ENCODE results near the gene RCC1. TPM values are rescaled to one million over a fixed set of nuclear protein-coding genes. Genes with fewer than 3 reads are reported as not detected.

Gene RCC1
- total and polyA plus RNA-seq, 4 donors = 2.2 to 21.8 (median 18.5) TPM

DNA sequence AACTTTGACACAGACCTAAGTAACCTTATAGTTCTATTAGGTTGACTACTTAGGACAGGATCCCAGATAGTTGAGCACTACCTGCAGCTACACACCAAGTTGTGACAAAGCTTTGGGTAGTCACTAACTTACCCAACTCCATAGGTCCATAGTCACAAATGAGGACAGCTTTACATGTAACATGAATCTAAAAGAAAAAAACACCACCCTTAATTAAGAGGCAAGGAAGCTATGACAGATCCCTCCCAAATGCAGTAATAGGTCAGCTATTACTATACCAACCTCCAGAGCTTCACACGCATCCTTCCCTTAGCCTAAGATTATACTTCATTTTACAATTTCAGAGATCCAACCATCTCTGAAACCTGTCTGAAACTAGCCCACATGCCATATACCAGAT is 73.6 kb downstream of the RCC1 start:
- no peak overlapping the region for H3K27ac ChIP-seq (ENCODE audit: low read depth in 1 of 2, low read length in 2 of 2)
- no peaks in the 10 kb centered on the region for H3K9me3 ChIP-seq (ENCODE audit: control insufficient read depth in 4 of 4, low read length in 3 of 4)
- no peak for DNase-seq (ENCODE audit: low spot score)
- TF ChIP-seq JUND (IDR thresholded peaks at IDR 0.05) = no peak
- TF ChIP-seq, protein P1, sequence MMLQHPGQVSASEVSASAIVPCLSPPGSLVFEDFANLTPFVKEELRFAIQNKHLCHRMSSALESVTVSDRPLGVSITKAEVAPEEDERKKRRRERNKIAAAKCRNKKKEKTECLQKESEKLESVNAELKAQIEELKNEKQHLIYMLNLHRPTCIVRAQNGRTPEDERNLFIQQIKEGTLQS (IDR thresholded peaks at IDR 0.05) = no peak
- no peak for TF ChIP-seq GABPA (IDR thresholded peaks at IDR 0.05 in 1 of 2, conservative IDR thresholded peaks at IDR 0.05 in 1 of 2)
- TF ChIP-seq EGR1 (IDR thresholded peaks at IDR 0.05; ENCODE audit: low read depth in 2 of 2) = no peak
- TF ChIP-seq, protein P2, sequence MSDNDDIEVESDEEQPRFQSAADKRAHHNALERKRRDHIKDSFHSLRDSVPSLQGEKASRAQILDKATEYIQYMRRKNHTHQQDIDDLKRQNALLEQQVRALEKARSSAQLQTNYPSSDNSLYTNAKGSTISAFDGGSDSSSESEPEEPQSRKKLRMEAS (IDR thresholded peaks at IDR 0.05) = no peak
- TF ChIP-seq, protein P3, sequence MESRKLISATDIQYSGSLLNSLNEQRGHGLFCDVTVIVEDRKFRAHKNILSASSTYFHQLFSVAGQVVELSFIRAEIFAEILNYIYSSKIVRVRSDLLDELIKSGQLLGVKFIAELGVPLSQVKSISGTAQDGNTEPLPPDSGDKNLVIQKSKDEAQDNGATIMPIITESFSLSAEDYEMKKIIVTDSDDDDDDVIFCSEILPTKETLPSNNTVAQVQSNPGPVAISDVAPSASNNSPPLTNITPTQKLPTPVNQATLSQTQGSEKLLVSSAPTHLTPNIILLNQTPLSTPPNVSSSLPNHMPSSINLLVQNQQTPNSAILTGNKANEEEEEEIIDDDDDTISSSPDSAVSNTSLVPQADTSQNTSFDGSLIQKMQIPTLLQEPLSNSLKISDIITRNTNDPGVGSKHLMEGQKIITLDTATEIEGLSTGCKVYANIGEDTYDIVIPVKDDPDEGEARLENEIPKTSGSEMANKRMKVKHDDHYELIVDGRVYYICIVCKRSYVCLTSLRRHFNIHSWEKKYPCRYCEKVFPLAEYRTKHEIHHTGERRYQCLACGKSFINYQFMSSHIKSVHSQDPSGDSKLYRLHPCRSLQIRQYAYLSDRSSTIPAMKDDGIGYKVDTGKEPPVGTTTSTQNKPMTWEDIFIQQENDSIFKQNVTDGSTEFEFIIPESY (IDR thresholded peaks at IDR 0.05) = no peak
- TF ChIP-seq RAD21 (IDR thresholded peaks at IDR 0.05) = no peak
- TF ChIP-seq YY1 (IDR thresholded peaks at IDR 0.05) = no peak
- TF ChIP-seq RXRA (IDR thresholded peaks at IDR 0.05) = no peak
- TF ChIP-seq TAF1 (conservative IDR thresholded peaks at IDR 0.05) = no peak
- peaks cover 0 to 28% (median 13%) of the 10 kb centered on the region in 4 donors for H3K4me1 ChIP-seq (ENCODE audit: control insufficient read depth in 4 of 4, insufficient read depth in 4 of 4, low read length in 3 of 4)
- H3K9ac ChIP-seq (ENCODE audit: low read depth in 1 of 2, low read length in 2 of 2) = no peak overlapping the region
- peaks cover 2 to 24% (median 20%) of the 10 kb centered on the region in 4 donors for H3K36me3 ChIP-seq (ENCODE audit: control insufficient read depth in 4 of 4, insufficient read depth in 3 of 4, low read depth in 1 of 4, low read length in 3 of 4)
- H3K27me3 ChIP-seq (ENCODE audit: control insufficient read depth in 4 of 4, insufficient read depth in 4 of 4, low read length in 3 of 4) = no peaks in the 10 kb centered on the region
- WGBS = 91% methylated on average over 1 of the region's 1 CpG
- H3K4me3 ChIP-seq (ENCODE audit: low read depth in 1 of 3, low read length in 3 of 3) = no peak overlapping the region

DNA sequence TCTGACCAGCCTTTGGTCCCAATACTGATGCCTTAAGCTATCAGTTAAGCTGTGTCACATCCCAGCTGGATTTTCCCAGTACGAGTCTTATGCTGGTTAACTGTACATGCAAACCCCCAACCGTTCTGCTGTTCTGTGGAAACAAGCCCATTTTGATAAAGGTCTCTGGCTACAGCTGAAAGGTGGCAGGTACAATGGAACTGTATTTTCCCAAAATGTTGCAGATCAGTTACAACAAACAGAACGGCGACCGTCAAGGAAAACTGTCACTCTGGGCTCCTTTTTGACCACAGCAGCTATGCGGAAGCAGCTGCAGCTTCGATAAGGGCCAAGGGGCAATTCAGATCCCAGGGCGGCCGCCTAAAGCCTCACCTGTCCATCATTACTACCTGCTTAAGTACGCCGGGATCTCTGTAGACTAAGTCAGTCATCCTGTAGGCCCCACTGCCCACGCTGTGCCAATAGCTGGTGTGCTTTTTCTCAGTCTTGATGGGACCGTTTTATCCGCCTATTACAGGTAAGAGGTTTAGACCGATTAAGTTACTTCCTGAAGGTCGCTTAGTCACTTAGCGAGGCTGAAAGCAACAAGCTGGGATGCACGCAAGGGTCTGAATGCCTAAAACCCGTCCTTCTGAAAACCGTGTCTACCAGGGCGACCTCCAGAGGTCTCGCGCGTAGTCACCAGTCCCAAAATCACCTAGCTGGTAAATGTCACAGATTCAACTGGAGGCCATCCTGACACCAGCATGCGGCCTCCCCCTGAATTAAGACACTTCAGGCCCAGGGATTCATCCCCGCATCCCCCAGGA is 75.1 kb downstream of the RCC1 start:
- 12% methylated on average over 26 of the region's 26 CpGs for WGBS
- peak; percentile 48 for DNase-seq (ENCODE audit: low spot score)
- peak overlapping the region; percentile 81 to 89 for H3K27ac ChIP-seq (ENCODE audit: low read depth in 1 of 2, low read length in 2 of 2)
- peak overlapping the region; percentile 70 to 89 (median 79) for H3K4me3 ChIP-seq (ENCODE audit: low read depth in 1 of 3, low read length in 3 of 3)
- H3K9ac ChIP-seq (ENCODE audit: low read depth in 1 of 2, low read length in 2 of 2) = peak overlapping the region; percentile 53 to 71
- no peaks in the 10 kb centered on the region for H3K9me3 ChIP-seq (ENCODE audit: control insufficient read depth in 4 of 4, low read length in 3 of 4)
- peaks cover 2 to 24% (median 18%) of the 10 kb centered on the region in 4 donors for H3K36me3 ChIP-seq (ENCODE audit: control insufficient read depth in 4 of 4, insufficient read depth in 3 of 4, low read depth in 1 of 4, low read length in 3 of 4)
- peaks cover 0 to 28% (median 13%) of the 10 kb centered on the region in 4 donors for H3K4me1 ChIP-seq (ENCODE audit: control insufficient read depth in 4 of 4, insufficient read depth in 4 of 4, low read length in 3 of 4)
- H3K27me3 ChIP-seq (ENCODE audit: control insufficient read depth in 4 of 4, insufficient read depth in 4 of 4, low read length in 3 of 4) = no peaks in the 10 kb centered on the region
- TF ChIP-seq NR2F2 (IDR thresholded peaks at IDR 0.05) (no peak), RXRA (IDR thresholded peaks at IDR 0.05) (no peak), JUND (IDR thresholded peaks at IDR 0.05) (no peak), EGR1 (IDR thresholded peaks at IDR 0.05; ENCODE audit: low read depth in 2 of 2) (no peak)

DNA sequence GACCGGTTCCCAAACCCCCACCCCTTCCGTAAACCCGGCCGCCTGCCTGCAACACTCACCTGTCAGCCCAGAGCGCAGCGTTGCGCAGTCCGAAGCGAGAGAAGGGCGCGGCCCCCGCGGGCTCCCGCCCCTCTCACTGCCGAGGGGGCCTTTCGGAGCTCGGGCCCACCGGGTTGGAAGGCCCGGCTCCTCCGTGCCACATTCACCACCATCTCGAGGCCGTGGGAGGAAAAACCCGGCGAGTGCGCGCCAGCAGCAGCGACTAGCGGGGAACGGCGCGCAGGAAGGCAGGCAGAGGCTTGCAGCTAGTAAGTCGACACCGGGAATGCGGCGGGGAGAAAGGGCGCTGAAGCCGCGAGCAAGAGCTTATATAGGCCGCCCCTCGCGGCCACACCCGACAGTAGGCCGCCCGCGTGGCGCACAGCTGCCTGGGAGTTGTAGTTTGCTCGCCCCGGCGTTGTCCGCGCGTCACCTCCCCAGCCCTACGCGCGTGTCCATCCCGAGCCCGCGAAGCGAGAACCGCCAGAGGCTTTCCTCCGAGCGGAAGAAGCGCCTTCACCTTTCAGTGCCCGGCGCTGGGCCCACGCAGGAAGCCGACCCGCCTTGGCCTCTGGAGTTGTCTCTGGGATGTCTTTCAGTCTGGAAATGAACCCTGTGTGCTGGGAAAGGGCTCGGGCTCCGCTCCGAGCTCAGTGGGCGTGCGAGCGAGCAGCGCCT is 75.8 kb downstream of the RCC1 start:
- DNase-seq (ENCODE audit: low spot score) = peak; percentile 96
- Histone ChIP-seq H3K27ac (ENCODE audit: low read depth in 1 of 2, low read length in 2 of 2) (peak overlapping the region; percentile 81 to 89), H3K4me1 (ENCODE audit: control insufficient read depth in 4 of 4, insufficient read depth in 4 of 4, low read length in 3 of 4) (peaks cover 0 to 28% (median 13%) of the 10 kb centered on the region in 4 donors), H3K4me3 (ENCODE audit: low read depth in 1 of 3, low read length in 3 of 3) (peak overlapping the region; percentile 70 to 89 (median 79)), H3K9me3 (ENCODE audit: control insufficient read depth in 4 of 4, low read length in 3 of 4) (no peaks in the 10 kb centered on the region), H3K27me3 (ENCODE audit: control insufficient read depth in 4 of 4, insufficient read depth in 4 of 4, low read length in 3 of 4) (no peaks in the 10 kb centered on the region), H3K36me3 (ENCODE audit: control insufficient read depth in 4 of 4, insufficient read depth in 3 of 4, low read depth in 1 of 4, low read length in 3 of 4) (peaks cover 2 to 24% (median 18%) of the 10 kb centered on the region in 4 donors), H3K9ac (ENCODE audit: low read depth in 1 of 2, low read length in 2 of 2) (peak overlapping the region; percentile 53 to 77)
- under 1% methylated on average over 75 of the region's 75 CpGs for WGBS
- TF ChIP-seq GABPA (IDR thresholded peaks at IDR 0.05 in 1 of 2, conservative IDR thresholded peaks at IDR 0.05 in 1 of 2) = peak in 1 of 2 donors; percentile 64
- TF ChIP-seq HNF4A (conservative IDR thresholded peaks at IDR 0.05) = peak in 1 of 2 donors; percentile 17
- peak in 1 of 2 donors; percentile 21 for TF ChIP-seq RAD21 (IDR thresholded peaks at IDR 0.05)
- TF ChIP-seq, protein P3 (IDR thresholded peaks at IDR 0.05) = peak; percentile 59
- TF ChIP-seq JUND (IDR thresholded peaks at IDR 0.05) = no peak
- TF ChIP-seq YY1 (IDR thresholded peaks at IDR 0.05) = peak; percentile 87
- peak; percentile 4 for TF ChIP-seq NR2F2 (IDR thresholded peaks at IDR 0.05)
- TF ChIP-seq, protein P4, sequence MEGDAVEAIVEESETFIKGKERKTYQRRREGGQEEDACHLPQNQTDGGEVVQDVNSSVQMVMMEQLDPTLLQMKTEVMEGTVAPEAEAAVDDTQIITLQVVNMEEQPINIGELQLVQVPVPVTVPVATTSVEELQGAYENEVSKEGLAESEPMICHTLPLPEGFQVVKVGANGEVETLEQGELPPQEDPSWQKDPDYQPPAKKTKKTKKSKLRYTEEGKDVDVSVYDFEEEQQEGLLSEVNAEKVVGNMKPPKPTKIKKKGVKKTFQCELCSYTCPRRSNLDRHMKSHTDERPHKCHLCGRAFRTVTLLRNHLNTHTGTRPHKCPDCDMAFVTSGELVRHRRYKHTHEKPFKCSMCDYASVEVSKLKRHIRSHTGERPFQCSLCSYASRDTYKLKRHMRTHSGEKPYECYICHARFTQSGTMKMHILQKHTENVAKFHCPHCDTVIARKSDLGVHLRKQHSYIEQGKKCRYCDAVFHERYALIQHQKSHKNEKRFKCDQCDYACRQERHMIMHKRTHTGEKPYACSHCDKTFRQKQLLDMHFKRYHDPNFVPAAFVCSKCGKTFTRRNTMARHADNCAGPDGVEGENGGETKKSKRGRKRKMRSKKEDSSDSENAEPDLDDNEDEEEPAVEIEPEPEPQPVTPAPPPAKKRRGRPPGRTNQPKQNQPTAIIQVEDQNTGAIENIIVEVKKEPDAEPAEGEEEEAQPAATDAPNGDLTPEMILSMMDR (IDR thresholded peaks at IDR 0.05; ENCODE audit: low read depth, low read length, missing input control) = no peak
- TF ChIP-seq, protein P2 (IDR thresholded peaks at IDR 0.05) = peak; percentile 68
- no peak for TF ChIP-seq FOXA2 (IDR thresholded peaks at IDR 0.05)
- no peak for TF ChIP-seq EGR1 (IDR thresholded peaks at IDR 0.05; ENCODE audit: low read depth in 2 of 2)
- TF ChIP-seq TAF1 (conservative IDR thresholded peaks at IDR 0.05) = peak; percentile 100

Data from liver (tissue), 9 donors.